Activated CD8-positive, alpha-beta memory T cell treated with anti-CD3 and anti-CD28 coated beads for 24 hours (primary cell): ENCODE results near the gene TATDN3.
"Not testable (repeated sequence)": the region's sequence is repeated elsewhere in the genome, so short reads cannot be mapped to it uniquely, and the experiment has no call there.

ENCODE experiments used
- DNase-seq: peaks from one replicate; pipeline ENCODE4 v3.0.0-alpha.2; 2020

Gene TATDN3

GRCh38 chr1:212791676-212792395 lies at the start of gene TATDN3, which contains the start of gene NSL1:
TATDN3 (plus strand) TSS chr1:212791894; CDS start chr1:212791922, 28 bp downstream.
NSL1 (minus strand) TSS chr1:212791777; CDS start chr1:212791763, 14 bp downstream.
- peak; percentile 100 for DNase-seq

- DNase-seq, result no peak
Measured at GRCh38 chr1:212743901-212744475, 47.7 kb upstream of the TATDN3 start.

- DNase-seq, result no peak
Measured at GRCh38 chr1:212745303-212745702, 46.4 kb upstream of the TATDN3 start.

GRCh38 chr1:212746546-212746945 lies 45.1 kb upstream of the TATDN3 start:
- DNase-seq, result no peak

GRCh38 chr1:212749821-212750535 lies 41.7 kb upstream of the TATDN3 start:
- no peak for DNase-seq

GRCh38 chr1:212752252-212752933 lies 39.3 kb upstream of the TATDN3 start:
- no peak for DNase-seq

GRCh38 chr1:212752934-212753497 lies 38.7 kb upstream of the TATDN3 start:
- no peak for DNase-seq

- no peak for DNase-seq
Measured at GRCh38 chr1:212753749-212754148, 37.9 kb upstream of the TATDN3 start.

- no peak for DNase-seq
Measured at GRCh38 chr1:212754193-212754592, 37.5 kb upstream of the TATDN3 start.

- no peak for DNase-seq
Measured at GRCh38 chr1:212754680-212755079, 37.0 kb upstream of the TATDN3 start.

GRCh38 chr1:212759683-212760082 lies 32.0 kb upstream of the TATDN3 start:
- DNase-seq, result no peak

- DNase-seq, result peak; percentile 79
Measured at GRCh38 chr1:212760126-212760823, 31.4 kb upstream of the TATDN3 start.

GRCh38 chr1:212762234-212762633 lies 29.5 kb upstream of the TATDN3 start:
- no peak for DNase-seq

GRCh38 chr1:212762839-212763238 lies 28.9 kb upstream of the TATDN3 start:
- DNase-seq, result no peak

- DNase-seq, result not testable (repeated sequence)
Measured at GRCh38 chr1:212764718-212765281, 26.9 kb upstream of the TATDN3 start.

- not testable (repeated sequence) for DNase-seq
Measured at GRCh38 chr1:212766825-212767224, 24.9 kb upstream of the TATDN3 start.

GRCh38 chr1:212769459-212770167 lies 22.1 kb upstream of the TATDN3 start:
- DNase-seq, result no peak

GRCh38 chr1:212771341-212771740 lies 20.4 kb upstream of the TATDN3 start:
- DNase-seq, result no peak

- DNase-seq, result no peak
Measured at GRCh38 chr1:212773011-212773410, 18.7 kb upstream of the TATDN3 start.

GRCh38 chr1:212774584-212774983 lies 17.1 kb upstream of the TATDN3 start:
- DNase-seq, result no peak

- no peak for DNase-seq
Measured at GRCh38 chr1:212775241-212775640, 16.5 kb upstream of the TATDN3 start.
